ENCODE measurements around the gene VWDE. TPM values are rescaled to one million over a fixed set of nuclear protein-coding genes. Genes with fewer than 3 reads are reported as not detected.
"Not testable (repeated sequence)": the region's sequence is repeated elsewhere in the genome, so short reads cannot be mapped to it uniquely, and the experiment has no call there.

Gene VWDE
- total and polyA plus RNA-seq, 4 donors: 0.15 to 1.7 (median 1.0) TPM

- WGBS, 2 donors: 77 to 87% methylated on average over 4 of the region's 4 CpGs
- Histone ChIP-seq H3K36me3 (ENCODE audit: control insufficient read depth in 4 of 4, insufficient read depth in 4 of 4, low read length in 4 of 4) (no peaks in the 10 kb centered on the region), H3K4me1 (ENCODE audit: control insufficient read depth in 5 of 5, insufficient read depth in 5 of 5, low read length in 5 of 5) (no peaks in the 10 kb centered on the region)
Measured at GRCh38 chr7:12409097-12409711, 5.5 kb upstream of the VWDE start.

DNA sequence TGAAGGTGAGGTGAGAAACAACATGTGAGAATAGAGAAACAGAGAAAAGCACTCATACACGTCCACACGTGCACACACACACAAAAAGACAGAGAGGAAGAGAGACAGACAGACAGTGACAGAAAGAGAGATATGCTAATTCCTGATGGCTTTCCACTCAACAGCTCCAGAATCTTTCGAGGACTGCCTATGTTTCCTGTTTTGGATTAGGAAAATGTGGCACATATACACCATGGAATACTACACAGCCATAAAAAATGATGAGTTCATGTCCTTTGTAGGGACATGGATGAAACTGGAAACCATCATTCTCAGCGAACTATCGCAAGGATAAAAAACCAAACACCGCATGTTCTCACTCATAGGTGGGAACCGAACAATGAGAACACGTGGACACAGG, 4.0 kb upstream of the VWDE start:
- not testable (repeated sequence) for H3K9ac ChIP-seq (ENCODE audit: insufficient read depth in 1 of 2, low read length in 2 of 2); H3K27me3 ChIP-seq (ENCODE audit: control insufficient read depth in 3 of 3, insufficient read depth in 3 of 3, low read length in 2 of 3); H3K4me1 ChIP-seq (ENCODE audit: control insufficient read depth in 5 of 5, insufficient read depth in 5 of 5, low read length in 5 of 5); H3K36me3 ChIP-seq (ENCODE audit: control insufficient read depth in 4 of 4, insufficient read depth in 4 of 4, low read length in 4 of 4); DNase-seq; H3K27ac ChIP-seq (ENCODE audit: low read depth in 1 of 2, low read length in 1 of 2); H3K4me3 ChIP-seq; H3K9me3 ChIP-seq (ENCODE audit: control insufficient read depth in 4 of 4, insufficient read depth in 3 of 4, low read length in 3 of 4); ATAC-seq (ENCODE audit: insufficient read depth, low FRiP score)
- 88 to 93% methylated on average over 8 of the region's 8 CpGs for WGBS, 2 donors

More at GRCh38 chr7:12409097-12409711, 5.5 kb upstream of the VWDE start:
- TF ChIP-seq CTCF (IDR thresholded peaks at IDR 0.05; ENCODE audit: control extremely low read depth, extremely low read depth): no peak
- no peak overlapping the region for H3K9ac ChIP-seq (ENCODE audit: insufficient read depth in 1 of 2, low read length in 2 of 2)
- DNase-seq (no peak), ATAC-seq (ENCODE audit: insufficient read depth, low FRiP score) (no peak)
- no peaks in the 10 kb centered on the region for H3K9me3 ChIP-seq (ENCODE audit: control insufficient read depth in 4 of 4, insufficient read depth in 3 of 4, low read length in 3 of 4)
- no peak overlapping the region for H3K27ac ChIP-seq (ENCODE audit: low read depth in 1 of 2, low read length in 1 of 2)
- H3K4me3 ChIP-seq: no peak overlapping the region
- no peaks in the 10 kb centered on the region for H3K27me3 ChIP-seq (ENCODE audit: control insufficient read depth in 3 of 3, insufficient read depth in 3 of 3, low read length in 2 of 3)

DNA sequence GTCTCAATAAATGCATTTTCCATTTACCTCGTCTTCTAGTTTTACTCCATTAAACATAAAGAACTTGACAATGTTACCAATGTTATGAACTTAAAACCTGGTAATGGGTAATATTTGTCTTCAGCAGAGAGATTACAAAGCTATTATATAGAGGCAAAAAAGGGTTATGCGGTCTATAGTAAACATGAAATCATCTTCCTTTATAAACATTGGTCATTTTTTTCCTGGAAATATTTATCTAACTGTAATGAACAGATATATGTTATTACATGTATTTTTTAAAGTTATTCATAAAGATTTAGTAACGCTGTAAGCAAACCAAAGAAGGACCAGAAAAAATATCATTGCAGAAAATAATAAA, 1.3 kb downstream of the VWDE start:
- no peak for ATAC-seq (ENCODE audit: insufficient read depth, low FRiP score)
- H3K9me3 ChIP-seq (ENCODE audit: control insufficient read depth in 4 of 4, insufficient read depth in 3 of 4, low read length in 3 of 4): peaks cover 0 to 2% (median 0%) of the 10 kb centered on the region in 4 donors
- H3K4me1 ChIP-seq (ENCODE audit: control insufficient read depth in 5 of 5, insufficient read depth in 5 of 5, low read length in 5 of 5): peaks cover 0 to 8% (median 0%) of the 10 kb centered on the region in 5 donors
- DNase-seq: no peak
- 76 to 87% methylated on average over 3 of the region's 3 CpGs for WGBS, 2 donors
- peaks cover 0 to 9% (median 6%) of the 10 kb centered on the region in 3 donors for H3K27me3 ChIP-seq (ENCODE audit: control insufficient read depth in 3 of 3, insufficient read depth in 3 of 3, low read length in 2 of 3)
- no peak overlapping the region for H3K27ac ChIP-seq (ENCODE audit: low read depth in 1 of 2, low read length in 1 of 2)
- TF ChIP-seq CTCF (IDR thresholded peaks at IDR 0.05; ENCODE audit: control extremely low read depth, extremely low read depth): no peak
- H3K4me3 ChIP-seq: no peak overlapping the region
- no peak overlapping the region for H3K9ac ChIP-seq (ENCODE audit: insufficient read depth in 1 of 2, low read length in 2 of 2)
- H3K36me3 ChIP-seq (ENCODE audit: control insufficient read depth in 4 of 4, insufficient read depth in 4 of 4, low read length in 4 of 4): no peaks in the 10 kb centered on the region

DNA sequence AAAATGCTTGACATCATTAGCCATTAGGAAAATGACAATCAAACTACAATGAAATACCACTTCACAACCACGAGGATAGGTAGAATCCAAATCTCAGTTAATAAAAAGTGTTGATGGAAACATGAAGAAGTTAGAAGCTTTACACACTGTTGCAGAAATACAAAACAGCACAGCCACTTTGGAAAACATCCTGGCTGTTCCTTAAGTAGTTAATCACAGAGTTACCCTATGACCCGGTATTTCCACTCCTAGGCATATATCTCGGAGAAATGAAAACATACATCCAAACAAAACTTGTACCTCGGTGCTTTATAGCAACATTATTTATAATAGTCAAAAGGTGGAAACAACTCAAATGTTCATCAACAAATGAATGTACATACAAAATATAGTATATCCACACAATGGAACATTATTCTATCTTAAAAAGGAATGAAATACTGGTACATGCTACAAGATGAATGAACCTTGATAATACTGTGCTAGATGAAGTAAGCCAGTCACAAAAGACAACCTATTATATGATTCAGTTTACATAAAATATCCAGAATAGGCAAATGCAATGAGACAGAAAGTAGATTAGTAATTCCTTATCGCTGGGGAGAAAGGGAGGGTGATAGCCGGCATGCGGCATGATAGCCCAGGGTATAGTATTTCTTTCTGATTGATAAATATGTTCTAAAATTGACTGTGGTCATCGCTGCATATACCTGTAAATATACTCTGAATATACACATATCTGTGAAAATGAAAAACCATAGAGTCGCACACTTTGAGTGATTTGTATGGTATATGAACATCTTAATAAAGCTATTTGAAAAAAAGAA, 1.9 kb downstream of the VWDE start:
- Histone ChIP-seq H3K4me1 (ENCODE audit: control insufficient read depth in 5 of 5, insufficient read depth in 5 of 5, low read length in 5 of 5) (peaks cover 0 to 8% (median 0%) of the 10 kb centered on the region in 5 donors), H3K27ac (ENCODE audit: low read depth in 1 of 2, low read length in 1 of 2) (no peak overlapping the region), H3K36me3 (ENCODE audit: control insufficient read depth in 4 of 4, insufficient read depth in 4 of 4, low read length in 4 of 4) (no peaks in the 10 kb centered on the region), H3K4me3 (no peak overlapping the region), H3K27me3 (ENCODE audit: control insufficient read depth in 3 of 3, insufficient read depth in 3 of 3, low read length in 2 of 3) (peaks cover 0 to 9% (median 6%) of the 10 kb centered on the region in 3 donors), H3K9me3 (ENCODE audit: control insufficient read depth in 4 of 4, insufficient read depth in 3 of 4, low read length in 3 of 4) (peaks cover 0 to 2% (median 0%) of the 10 kb centered on the region in 4 donors), H3K9ac (ENCODE audit: insufficient read depth in 1 of 2, low read length in 2 of 2) (no peak overlapping the region)
- WGBS, 2 donors: 76 to 86% methylated on average over 9 of the region's 9 CpGs
- no peak for DNase-seq
- ATAC-seq (ENCODE audit: insufficient read depth, low FRiP score): no peak
- TF ChIP-seq CTCF (IDR thresholded peaks at IDR 0.05; ENCODE audit: control extremely low read depth, extremely low read depth): no peak
